ENCODE measurements around the gene RUFY4.

RUFY4 gene, protein sequence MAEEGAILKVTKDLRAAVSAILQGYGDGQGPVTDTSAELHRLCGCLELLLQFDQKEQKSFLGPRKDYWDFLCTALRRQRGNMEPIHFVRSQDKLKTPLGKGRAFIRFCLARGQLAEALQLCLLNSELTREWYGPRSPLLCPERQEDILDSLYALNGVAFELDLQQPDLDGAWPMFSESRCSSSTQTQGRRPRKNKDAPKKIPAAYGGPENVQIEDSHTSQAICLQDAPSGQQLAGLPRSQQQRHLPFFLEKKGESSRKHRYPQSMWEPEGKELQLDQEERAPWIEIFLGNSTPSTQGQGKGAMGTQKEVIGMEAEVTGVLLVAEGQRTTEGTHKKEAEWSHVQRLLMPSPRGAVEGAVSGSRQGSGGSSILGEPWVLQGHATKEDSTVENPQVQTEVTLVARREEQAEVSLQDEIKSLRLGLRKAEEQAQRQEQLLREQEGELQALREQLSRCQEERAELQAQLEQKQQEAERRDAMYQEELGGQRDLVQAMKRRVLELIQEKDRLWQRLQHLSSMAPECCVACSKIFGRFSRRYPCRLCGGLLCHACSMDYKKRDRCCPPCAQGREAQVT

DNA sequence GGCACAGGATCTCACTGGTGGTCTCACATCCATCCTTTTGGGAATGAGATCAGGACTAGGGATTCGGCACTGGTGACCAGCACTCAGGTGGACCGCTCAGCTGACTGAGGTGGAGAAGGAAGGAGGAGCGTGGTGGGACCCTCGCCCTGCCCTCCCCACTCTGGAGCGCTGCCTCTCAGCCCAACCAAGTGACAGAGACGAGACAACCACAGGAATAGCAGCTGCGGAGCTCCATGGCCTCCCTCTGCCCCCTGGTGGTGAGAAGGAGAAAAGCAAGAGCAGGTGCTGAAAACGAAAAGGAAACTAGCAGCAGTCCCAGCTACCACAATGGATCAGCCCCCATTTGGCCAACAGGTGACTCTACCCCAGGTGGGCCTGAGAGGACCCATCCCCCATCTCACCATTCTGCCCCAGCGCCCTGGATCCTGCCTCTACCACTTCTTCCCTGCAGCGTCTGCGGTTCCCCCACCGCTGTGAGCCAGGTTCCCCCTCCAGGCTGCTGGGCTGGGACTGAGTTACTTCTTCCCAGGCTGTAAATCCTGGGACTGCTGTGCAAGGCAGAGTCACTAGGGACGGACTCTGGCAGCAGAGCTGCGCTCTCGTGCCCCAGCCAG lies at the start of gene RUFY4:
Gene RUFY4 (plus strand): TSS at position 533 of the 614 bp plus-strand sequence. CDS start 1,353 bp downstream, outside the sequence.
- DNase-seq: peak; percentile 42

DNA sequence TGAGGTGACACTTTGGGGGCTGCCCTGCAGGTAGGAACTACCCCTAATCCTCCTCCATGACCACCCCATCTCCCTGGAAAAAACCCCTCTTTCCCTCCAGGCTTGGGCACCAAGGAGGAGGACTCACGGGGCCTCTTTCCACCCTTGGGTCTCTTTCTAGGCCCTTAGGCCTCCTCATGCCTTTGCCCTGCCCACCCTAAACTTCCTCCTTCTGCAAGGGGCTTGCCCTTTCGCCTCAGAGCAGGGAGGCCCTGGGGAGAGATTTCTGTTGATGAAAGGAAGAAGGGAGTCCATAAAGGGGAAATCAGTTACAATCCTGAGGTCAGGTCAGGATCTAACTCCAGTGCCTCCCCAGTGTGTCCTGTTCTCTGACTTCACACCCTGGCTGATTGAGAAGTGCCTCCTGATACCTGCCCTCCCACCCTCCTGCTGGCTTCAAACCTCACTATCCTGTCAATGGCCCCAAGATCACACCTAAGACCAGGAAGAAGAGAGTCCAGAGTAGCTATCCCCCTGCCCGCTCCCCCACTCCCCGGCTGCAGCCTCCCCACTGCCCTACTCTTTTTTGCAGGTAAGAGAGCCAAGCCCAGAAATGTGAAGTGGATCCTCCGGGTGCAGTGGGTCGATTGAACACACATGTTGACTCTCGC lies 49.5 kb upstream of the RUFY4 start:
- DNase-seq: no peak

DNA sequence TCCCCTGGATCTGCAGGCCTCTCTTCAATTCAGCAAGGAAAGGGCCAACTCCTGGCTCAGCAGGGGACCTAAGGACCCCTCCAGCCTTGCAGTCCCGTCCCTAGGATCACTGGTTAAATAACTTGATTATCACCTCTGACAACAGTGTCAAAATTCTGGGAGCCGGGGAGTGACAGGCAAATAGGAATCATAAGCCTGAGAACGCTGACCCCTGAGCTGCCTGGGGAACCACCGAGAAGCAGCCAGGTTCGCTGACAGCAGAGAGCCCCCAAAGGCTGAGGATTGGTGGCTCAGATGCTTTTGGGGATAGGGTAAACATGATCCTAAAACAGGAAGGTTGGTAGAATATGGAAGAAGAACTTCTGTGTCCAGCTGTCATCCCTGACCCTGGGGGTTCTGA lies 48.8 kb upstream of the RUFY4 start:
- DNase-seq: no peak

DNA sequence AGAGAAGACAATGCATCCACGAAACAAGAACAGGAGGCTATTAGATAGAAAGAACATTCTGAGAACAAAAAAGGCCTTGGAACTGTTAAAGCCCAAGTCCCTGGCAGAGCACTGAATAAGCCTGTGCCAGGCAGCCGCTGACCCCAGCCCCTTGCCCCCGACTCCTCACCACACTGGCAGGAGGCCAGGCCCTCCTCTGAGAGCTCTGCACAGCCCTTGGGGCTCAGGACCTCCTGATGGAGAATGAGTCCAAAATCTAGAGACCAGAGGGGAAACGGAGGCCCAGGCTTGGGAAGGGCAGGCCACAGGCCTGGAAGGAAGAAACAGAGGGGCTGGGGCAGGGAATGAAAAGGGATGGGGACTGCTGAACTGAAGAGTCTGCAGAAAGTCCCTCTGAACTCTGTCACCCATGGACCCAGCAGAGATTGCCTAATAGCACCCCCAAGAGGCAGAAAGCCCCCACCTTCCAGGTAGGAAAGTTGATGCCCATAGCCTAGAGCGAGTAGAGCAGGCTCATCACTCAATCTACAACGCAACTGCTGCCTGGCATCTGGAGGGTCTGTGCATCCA lies 48.0 kb upstream of the RUFY4 start:
- no peak for DNase-seq

DNA sequence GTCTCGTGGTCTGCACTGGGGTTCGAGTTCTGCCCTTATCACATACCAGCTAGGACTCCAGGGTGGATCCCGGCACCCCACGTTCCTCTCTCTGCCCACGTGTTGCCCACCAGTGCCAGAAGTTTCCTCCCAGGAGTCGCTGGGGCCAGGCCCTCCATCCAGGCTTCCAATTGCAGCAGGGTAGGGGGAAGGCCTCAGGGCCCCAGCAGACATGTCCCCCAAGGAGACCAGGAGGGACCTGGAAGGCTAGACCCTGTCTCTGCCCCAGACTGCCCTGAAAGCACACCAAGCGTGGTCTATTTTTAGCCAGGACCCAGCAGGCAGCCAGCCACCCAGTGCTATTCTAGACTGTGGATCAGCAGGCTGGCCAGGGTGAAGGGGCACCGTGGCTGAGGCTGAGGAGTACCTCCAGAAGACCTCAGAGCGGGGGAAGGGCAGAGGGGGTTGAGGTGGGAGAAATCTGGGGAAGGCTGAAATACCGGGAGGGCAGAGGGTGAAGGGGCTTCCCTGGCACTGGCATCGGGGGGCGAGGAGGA lies 47.4 kb upstream of the RUFY4 start:
- DNase-seq: peak; percentile 2

DNA sequence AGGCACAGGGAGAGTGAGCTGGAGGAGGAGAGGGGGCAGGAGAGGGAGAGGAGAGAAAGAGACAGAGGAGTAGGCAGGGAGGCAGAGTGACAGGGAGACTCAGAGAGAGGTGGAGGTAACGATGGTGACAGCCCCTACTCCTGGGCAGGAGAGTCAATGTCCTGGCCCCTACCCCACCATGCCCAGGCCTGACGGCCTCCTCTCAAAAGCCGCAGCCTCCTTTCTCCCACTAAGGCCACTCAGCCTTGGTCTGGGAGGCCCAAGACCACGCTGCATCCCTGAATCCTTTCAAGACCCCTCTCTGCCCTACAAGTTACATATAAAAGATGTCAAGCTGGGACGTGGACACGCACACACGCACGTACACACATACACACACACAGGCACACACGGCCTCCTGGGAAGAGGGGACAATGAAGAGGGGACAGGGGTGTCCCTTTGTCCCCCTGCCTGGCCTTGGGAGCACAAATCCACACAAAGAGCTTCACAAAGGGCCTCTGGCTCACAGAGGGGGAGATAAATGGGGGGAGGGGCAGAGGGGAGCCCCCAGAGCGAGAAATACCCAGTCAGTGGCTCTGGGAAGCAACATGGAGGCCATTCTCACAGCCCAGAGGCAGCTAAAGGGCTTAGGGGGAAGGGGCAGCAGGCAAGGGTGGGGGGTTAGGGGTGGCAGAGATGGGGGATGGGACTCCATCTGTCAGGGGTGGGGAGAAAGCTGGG lies 46.8 kb upstream of the RUFY4 start:
- DNase-seq: peak; percentile 14

DNA sequence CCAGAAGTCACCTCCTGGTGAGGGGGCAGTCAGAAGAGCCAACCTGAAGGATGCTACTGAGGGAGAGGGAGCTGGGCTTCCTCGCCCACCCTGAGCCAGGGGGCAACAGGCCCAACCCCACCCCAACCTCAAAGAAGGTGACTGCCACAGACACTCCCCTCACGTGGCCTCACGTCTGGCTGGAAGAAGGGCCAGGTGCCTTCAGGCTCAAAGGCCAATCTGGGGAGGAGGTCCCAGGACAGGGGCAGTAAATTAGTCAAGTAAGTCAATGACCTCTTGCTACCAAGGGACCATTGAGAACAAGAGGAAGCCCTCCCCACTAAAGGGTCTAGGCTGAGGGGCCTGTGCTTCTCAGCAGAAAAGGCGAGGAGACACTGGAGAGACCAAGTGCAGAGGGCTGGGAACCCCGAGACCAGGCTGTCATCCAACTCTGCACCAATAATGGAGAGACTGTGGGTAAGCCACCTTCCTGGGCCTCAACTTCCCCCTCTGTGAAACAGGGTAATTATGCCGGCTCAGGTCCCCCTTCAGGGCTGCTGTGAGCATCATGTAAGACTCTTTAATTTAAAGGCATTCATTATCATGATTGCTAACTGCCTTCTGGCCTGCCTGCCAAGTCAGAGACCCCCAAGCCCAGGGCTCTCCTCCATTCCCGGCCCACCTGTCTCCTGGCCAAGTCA lies 46.1 kb upstream of the RUFY4 start:
- DNase-seq: peak; percentile 2

DNA sequence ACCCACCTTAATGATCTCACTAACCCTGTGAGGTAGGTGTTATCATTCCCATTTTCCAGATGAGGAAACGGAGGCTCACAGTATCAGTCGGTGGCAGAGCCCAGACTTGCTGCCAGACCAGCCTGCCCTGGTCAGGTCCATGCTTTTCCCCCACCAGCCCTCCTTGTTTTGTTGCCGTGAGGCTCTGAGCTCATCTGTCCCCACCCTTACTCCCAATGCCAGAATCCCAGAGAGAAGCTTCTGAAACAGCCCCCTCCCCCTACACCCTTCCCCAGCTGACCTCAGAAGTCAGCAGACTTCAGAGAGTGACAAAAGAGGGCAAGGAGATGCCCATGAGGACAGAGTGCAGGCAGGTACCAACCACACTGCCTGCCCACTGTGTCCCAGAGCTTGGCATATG lies 45.4 kb upstream of the RUFY4 start:
- peak; percentile 6 for DNase-seq

DNA sequence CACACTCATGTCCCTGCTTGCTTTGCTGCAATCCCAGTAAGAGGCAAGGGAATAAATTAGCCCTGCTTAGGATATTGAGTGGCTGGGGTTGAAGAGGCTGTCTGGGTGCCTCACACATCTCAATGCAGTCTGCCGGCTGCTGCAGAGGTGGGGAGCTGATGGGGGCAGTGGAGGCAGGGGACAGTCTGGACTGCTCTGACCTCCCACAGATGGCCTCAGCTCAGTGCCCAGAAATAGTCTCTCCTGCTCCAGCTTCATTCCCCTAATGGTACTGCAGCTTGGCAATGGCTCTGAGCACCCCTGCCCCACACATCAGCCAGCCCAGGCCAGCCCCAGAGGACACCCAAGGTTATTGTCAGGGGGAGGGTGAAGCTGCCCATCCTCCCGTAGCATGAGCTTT lies 44.7 kb upstream of the RUFY4 start:
- peak; percentile 17 for DNase-seq

DNA sequence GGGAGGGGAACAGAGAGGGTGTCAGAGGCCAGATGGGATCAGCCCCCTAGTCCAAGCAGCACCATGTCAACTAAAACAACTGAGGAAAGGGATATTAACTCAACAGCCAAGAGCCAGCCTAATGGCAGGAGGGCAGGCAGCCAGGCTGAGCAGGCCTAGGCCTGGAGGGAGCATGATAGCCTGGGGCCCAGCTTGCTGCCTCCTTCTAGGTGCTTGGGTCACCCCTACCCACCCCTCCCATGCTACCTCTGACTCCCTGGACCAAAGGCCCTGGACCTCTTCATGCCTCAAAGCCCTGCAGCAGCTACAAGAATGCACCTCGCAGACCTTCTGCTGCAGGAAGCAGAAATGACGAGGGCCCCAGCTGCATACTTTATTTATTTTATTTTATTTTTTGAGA lies 44.2 kb upstream of the RUFY4 start:
- peak; percentile 13 for DNase-seq

DNA sequence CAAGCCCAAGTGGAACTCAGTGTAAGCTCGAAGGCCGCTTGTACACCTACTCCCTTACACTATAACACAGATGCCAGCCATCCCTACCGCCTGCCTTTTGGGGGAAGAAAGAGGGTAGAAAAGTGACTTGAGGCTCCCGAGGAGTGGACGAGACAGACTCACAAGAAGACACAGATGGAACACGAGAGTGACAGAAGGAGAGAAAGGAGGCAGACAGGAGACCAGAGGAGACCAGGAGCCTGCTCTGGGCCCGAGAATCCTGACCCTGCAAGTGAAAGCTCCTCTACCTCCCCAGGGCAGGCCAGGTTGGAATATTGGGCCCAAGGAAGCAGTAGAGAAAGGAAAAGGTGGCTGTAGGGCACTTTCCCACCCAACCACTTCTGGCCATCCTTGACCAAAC lies 42.8 kb upstream of the RUFY4 start:
- no peak for DNase-seq

DNA sequence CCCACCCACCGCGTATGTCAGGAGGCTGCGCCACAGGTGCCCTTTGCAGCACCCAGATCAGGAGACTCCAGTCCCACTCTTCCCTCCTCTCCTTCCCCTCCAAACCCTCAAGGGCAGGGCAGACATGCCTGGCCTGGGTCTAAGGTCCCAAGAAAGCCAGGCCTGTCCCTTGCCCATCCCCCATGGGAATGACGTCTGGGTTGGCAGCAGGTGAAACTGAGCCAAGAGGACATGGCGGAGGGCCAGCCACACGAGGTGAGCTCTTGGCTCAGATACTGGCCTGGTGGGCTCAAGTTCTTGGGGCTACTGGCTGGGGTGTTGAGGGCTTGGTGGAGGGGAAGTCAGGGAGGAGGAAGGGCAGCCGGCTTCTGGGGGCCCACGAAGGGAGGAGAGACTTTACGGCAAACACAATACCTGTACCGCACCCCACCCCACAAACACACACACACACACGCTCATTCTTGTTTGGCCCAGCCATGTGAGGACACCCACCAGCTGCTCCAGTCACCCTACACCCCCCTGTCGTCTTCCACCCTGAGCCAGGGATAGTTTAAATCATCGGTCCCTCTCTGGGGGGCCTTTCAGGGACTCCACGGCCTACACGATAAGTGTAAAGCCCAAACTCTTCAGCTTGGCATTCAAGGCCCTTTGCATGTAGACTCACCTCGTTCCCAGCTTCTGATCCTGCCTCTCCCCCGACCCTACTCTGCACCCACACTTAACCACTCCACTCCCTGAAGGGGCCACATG lies 42.2 kb upstream of the RUFY4 start:
- DNase-seq: no peak

DNA sequence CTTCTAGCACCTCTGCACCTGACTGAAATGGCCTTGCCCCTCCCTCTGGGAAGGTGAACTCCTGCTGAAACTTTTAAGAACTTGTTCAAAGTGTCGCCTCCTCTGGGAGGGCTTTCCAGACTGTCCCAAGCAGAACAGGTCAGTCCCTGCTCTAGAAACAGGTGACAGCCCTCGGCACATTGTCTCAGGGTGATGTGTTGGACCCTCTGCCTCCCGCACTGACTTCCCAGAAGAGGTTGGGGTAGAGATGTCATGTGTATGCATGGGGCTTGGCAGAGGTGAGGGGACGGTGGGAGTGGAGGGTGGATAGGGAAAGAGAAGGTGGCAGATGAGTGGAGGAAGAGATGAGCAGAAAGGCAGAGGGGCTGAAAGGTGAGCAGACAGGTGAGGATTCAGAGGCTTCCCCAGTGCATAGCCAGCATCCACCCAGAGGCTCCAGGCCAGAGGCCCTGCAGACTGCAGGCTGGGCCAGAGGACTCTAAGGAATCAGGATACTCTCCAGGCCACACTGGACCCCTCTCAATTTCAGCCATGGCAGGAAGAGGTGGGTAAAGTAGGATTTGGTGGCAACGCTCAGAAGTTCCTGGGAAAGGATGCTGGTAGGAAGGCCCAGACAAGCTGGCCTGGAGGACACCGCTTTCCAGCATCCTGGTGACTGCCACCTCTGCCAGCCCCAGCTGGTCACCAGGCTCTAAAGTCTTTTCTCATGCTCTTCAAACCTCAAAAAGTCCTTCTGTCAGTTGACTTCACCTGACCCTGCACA lies 41.4 kb upstream of the RUFY4 start:
- no peak for DNase-seq

DNA sequence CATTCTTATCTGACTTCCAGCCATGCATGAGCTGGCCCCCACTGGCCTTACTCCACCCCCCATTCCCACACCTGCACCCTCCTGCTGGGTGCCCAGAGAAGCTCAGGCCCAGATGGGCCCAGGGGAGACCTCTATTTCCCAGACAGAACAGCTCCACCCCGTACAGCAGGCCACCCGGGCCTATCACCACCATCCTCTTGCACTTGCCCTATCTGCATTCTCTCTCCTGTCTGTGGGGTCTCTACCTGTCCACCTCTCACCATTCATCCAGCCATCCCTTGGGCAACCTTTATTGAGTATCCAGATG lies 40.9 kb upstream of the RUFY4 start:
- no peak for DNase-seq

DNA sequence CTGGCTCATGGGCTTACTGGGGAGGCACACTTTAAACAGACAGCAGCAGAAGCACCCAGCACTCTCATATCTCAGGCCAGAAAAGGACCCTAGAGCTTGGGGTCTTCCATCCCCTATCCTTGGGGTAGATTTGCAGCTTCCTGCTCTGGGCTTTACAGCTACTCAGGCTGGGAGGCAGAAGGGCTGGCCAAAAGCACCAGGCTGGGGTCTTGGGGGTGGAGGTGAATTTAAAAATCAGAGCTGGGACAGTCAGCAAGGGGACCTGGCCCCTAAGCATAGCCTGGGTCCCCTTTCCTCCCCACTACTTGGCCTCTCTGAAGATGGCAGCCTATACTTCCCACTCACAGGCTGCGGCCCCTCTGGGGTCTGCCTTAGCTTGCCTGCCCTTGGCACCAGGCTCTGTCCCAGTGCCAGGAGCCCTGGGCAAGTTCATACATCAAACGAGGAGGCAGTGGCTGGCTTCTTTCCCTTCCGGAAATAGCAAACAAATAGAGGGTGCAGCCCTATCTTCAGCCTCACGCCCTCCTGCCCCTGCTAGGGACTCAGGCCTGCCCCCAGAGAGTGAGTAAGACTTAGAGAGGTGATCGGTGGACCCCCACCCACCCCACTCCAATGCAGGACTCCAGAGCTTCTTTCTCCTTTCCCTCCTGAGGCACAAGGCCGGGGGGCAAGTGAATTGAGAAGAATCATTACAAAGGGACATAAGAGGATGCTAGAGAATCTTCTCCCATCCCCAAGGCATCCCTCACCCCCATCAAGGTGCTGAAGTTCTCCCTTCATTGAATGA lies 40.3 kb upstream of the RUFY4 start:
- DNase-seq: no peak

DNA sequence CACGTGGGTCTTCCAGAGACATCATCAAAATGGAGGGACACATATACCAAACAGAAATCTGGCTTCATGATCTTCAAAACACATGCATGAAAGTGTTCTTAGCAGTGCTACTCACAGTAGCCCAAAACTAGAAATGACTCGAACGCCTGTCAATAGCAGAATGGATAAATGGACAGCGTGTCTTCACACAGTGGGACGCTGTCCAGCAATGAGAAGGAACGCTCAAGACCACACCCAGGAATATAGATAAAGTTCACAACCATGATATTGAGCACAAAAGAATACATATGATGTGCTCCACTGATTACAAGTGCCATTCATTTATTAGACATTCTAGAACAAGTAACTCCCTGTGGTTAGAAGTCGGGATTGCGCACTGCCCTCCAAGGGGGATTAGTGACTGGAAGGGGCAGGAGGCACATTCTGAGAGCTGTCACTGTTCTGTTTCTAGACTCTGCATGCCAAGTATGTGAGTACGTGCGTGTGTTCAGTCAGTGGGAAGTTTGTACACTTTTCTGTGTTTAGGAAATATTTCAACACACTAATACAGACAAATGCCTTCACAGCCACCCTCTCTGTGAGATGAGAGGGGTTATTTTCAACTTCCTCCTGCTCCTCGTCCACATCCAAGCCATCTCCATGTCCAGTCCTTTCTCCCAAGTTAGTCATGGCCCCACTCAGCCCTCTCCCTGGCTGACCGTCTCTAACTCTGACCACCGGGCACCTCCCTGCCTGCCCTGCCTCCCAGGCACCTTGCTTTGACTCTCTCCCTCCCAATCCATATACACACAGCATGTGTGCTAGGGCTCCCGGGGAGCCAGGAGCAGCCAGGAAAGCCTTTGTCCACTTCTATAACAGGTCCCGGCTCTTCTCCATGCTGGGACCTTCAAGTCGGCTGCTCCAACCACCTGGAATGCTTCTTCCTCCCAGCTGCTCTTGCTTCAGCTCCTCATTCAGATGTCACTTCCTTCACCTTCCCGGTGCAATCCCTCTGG lies 39.4 kb upstream of the RUFY4 start:
- DNase-seq: no peak

DNA sequence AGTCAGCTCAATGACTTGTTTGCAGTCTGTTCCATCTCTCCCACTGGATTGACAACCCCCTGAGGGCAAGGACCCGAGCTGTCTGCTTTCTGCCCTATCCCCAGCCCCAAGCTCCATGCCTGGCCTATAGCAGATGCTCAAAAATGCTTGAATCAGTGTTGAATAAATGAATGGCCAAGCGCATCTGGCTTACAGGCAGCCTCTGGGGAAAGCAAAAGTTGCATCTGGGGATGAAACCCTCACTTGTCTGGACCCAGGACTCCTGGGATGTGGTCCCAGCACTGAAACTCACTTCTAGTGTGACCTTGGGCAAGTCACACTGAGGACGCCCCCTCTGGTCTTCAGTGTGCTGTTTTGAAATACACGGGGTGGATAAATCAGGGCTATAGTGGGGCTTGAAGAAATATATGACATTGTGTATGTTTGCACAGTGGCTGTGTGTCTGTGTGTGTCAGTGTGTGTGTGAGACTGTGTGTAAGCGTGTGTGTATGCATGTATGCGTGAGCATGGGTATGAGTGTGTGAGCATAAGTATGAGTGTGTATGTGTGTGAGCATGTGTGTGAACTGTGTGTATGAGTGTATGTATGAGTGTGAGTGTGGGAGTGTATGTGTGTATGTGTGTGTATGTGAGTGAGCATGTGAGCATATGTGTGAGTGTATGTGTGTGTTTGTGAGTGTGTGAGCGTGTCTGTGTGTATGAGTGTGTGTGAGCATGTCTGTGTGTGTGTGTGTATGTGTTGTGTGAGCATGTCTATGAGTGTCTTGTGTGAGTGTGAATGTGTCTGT lies 38.5 kb upstream of the RUFY4 start:
- DNase-seq: no peak
